Measurements from ENCODE around the gene HMOX1. TPM values are rescaled to one million over a fixed set of nuclear protein-coding genes. Genes with fewer than 3 reads are reported as not detected.

The HMOX1 gene
- total RNA-seq, 4 donors from 2014 or later: 13.6 to 95.7 (median 61.8) TPM

- H3K4me3 ChIP-seq: no peak overlapping the region
- no peak overlapping the region for H3K27ac ChIP-seq
- no peaks in the 10 kb centered on the region for H3K9me3 ChIP-seq
- peaks cover 98% of the 10 kb centered on the region for H3K36me3 ChIP-seq
- H3K4me1 ChIP-seq: no peaks in the 10 kb centered on the region
- TF ChIP-seq POLR2AphosphoS5 (IDR thresholded peaks at IDR 0.05): no peak
- TF ChIP-seq CTCF (IDR thresholded peaks at IDR 0.05): no peak
- no peak for TF ChIP-seq EP300 (IDR thresholded peaks at IDR 0.05)
- no peak for TF ChIP-seq POLR2A (IDR thresholded peaks at IDR 0.05)
- 79% methylated on average over 8 of the region's 8 CpGs for WGBS
- no peaks in the 10 kb centered on the region for H3K27me3 ChIP-seq
- no peak for DNase-seq (ENCODE audit: low spot score in 2 of 2)
These were observed 37.2 kb downstream of the HMOX1 start for GRCh38 chr22:35418088-35418487.

- Histone ChIP-seq H3K4me3 (no peak overlapping the region), H3K36me3 (peaks cover 98% of the 10 kb centered on the region), H3K9me3 (no peaks in the 10 kb centered on the region), H3K27me3 (no peaks in the 10 kb centered on the region), H3K27ac (no peak overlapping the region), H3K4me1 (no peaks in the 10 kb centered on the region)
- TF ChIP-seq EP300 (IDR thresholded peaks at IDR 0.05) (no peak), POLR2AphosphoS5 (IDR thresholded peaks at IDR 0.05) (no peak), CTCF (IDR thresholded peaks at IDR 0.05) (no peak), POLR2A (IDR thresholded peaks at IDR 0.05) (no peak)
- WGBS: 97% methylated on average over 3 of the region's 3 CpGs
- no peak for DNase-seq (ENCODE audit: low spot score in 2 of 2)
These were observed 37.8 kb downstream of the HMOX1 start for GRCh38 chr22:35418731-35419130.

GRCh38 chr22:35419756-35420155 is 38.9 kb downstream of the HMOX1 start:
- TF ChIP-seq CTCF (IDR thresholded peaks at IDR 0.05) (no peak), POLR2AphosphoS5 (IDR thresholded peaks at IDR 0.05) (no peak), EP300 (IDR thresholded peaks at IDR 0.05) (no peak), POLR2A (IDR thresholded peaks at IDR 0.05) (no peak)
- Histone ChIP-seq H3K36me3 (peaks cover 97% of the 10 kb centered on the region), H3K4me3 (no peak overlapping the region), H3K27me3 (no peaks in the 10 kb centered on the region), H3K9me3 (no peaks in the 10 kb centered on the region), H3K4me1 (no peaks in the 10 kb centered on the region), H3K27ac (no peak overlapping the region)
- DNase-seq (ENCODE audit: low spot score in 2 of 2): no peak
- 96% methylated on average over 10 of the region's 10 CpGs for WGBS

- H3K4me1 ChIP-seq: no peaks in the 10 kb centered on the region
- H3K27ac ChIP-seq: no peak overlapping the region
- H3K9me3 ChIP-seq: no peaks in the 10 kb centered on the region
- H3K4me3 ChIP-seq: no peak overlapping the region
- TF ChIP-seq EP300 (IDR thresholded peaks at IDR 0.05) (no peak), POLR2A (IDR thresholded peaks at IDR 0.05) (no peak), POLR2AphosphoS5 (IDR thresholded peaks at IDR 0.05) (no peak), CTCF (IDR thresholded peaks at IDR 0.05) (no peak)
- peaks cover 91% of the 10 kb centered on the region for H3K36me3 ChIP-seq
- 95% methylated on average over 12 of the region's 12 CpGs for WGBS
- H3K27me3 ChIP-seq: no peaks in the 10 kb centered on the region
- no peak for DNase-seq (ENCODE audit: low spot score in 2 of 2)
These were observed 40.2 kb downstream of the HMOX1 start for GRCh38 chr22:35421121-35421520.

GRCh38 chr22:35422145-35422544 is 41.2 kb downstream of the HMOX1 start:
- no peak for DNase-seq (ENCODE audit: low spot score in 2 of 2)
- Histone ChIP-seq H3K27ac (no peak overlapping the region), H3K27me3 (no peaks in the 10 kb centered on the region), H3K36me3 (peaks cover 81% of the 10 kb centered on the region), H3K9me3 (no peaks in the 10 kb centered on the region), H3K4me3 (no peak overlapping the region), H3K4me1 (no peaks in the 10 kb centered on the region)
- no peak for TF ChIP-seq POLR2AphosphoS5 (IDR thresholded peaks at IDR 0.05)
- 97% methylated on average over 4 of the region's 4 CpGs for WGBS

GRCh38 chr22:35422936-35423335 is 42.0 kb downstream of the HMOX1 start:
- Histone ChIP-seq H3K4me1 (no peaks in the 10 kb centered on the region), H3K36me3 (peaks cover 73% of the 10 kb centered on the region), H3K27ac (no peak overlapping the region), H3K9me3 (no peaks in the 10 kb centered on the region), H3K4me3 (no peak overlapping the region), H3K27me3 (no peaks in the 10 kb centered on the region)
- DNase-seq (ENCODE audit: low spot score in 2 of 2): no peak
- WGBS: 99% methylated on average over 8 of the region's 9 CpGs
- TF ChIP-seq POLR2AphosphoS5 (IDR thresholded peaks at IDR 0.05) (no peak), POLR2A (IDR thresholded peaks at IDR 0.05) (no peak), CTCF (IDR thresholded peaks at IDR 0.05) (no peak), EP300 (IDR thresholded peaks at IDR 0.05) (no peak)

All from suprapubic skin (tissue), 4 donors.